ENCODE data around the gene PHYHIPL.

DNA sequence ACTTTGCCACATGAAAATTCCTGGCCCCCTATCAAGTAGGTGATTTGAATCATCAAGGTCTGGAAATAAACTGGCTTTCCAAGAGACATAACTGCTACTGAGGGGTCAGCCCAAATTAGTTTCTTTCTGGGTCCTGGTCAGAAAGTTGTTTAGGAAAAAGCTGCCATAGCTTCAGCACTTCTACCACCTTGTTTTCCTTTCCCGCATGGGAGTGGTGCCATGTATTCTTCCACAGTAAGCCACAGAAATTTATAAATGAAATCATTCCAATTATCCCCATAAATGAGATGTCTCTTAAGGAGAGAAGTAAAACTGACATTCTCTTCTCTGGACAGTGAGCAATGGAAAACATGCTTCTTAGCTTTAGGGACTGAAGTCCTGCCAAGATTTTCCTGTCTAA, 80.8 kb downstream of the PHYHIPL start:
- no peak for TF ChIP-seq GATA2 (IDR thresholded peaks at IDR 0.05; ENCODE audit: low read depth, low read length)
- no peak for TF ChIP-seq GATA3 (IDR thresholded peaks at IDR 0.05; ENCODE audit: low read depth, low read length)
